Lower lobe of right lung (tissue), 2 donors: ENCODE results near the gene NOL4L. TPM values are rescaled to one million over a fixed set of nuclear protein-coding genes. Genes with fewer than 3 reads are reported as not detected.
A peak's percentile ranks its signal among the peaks of the same experiment; 100 is the strongest.

Experiments used
- ATAC-seq, 2 donors: fragments of 200-7000 bp; cut with Tn5 transposase; one replicate each; pipeline ENCODE4 v1.9.1; 2020 to 2022; ENCODE audit warnings: mild to moderate bottlenecking in 2 of 2, moderate library complexity in 2 of 2
- DNase-seq: peaks from one replicate; pipeline ENCODE4 v3.0.0-alpha.2; 2020
- H3K27ac ChIP-seq: fragments of 200-600 bp; one replicate; pipeline ENCODE4 v1.8.0; 2022
- H3K27me3 ChIP-seq: fragments of 200-600 bp; one replicate; pipeline ENCODE4 v1.8.0; 2022; ENCODE audit warnings: low read depth
- H3K36me3 ChIP-seq: fragments of 200-600 bp; one replicate; pipeline ENCODE4 v1.8.0; 2022; ENCODE audit warnings: mild to moderate bottlenecking
- H3K4me1 ChIP-seq: fragments of 200-600 bp; one replicate; pipeline ENCODE4 v1.8.0; 2022
- H3K4me3 ChIP-seq: fragments of 200-600 bp; one replicate; pipeline ENCODE4 v1.8.0; 2022; ENCODE audit warnings: mild to moderate bottlenecking
- H3K9me3 ChIP-seq: fragments of 200-600 bp; one replicate; pipeline ENCODE4 v1.8.0; 2022
- intact Hi-C: fragments of 100-400 bp; cut with DNase I; formaldehyde crosslinking; loops from one replicate; pipeline ENCODE4 v1.11.0; 2022
- total RNA-seq: library from RNA; stranded (reverse); fragmentation: NEBNext Ultra II Directional; extraction: Animal tissue kit (Norgen Biotek cat#: 25700); gene quantifications from one replicate; pipeline ENCODE4 v1.2.1, GENCODE V29; 2021
- TF ChIP-seq, protein P1 (sequence below): fragments of 200-600 bp; IDR thresholded peaks from one replicate; pipeline ENCODE4 v1.8.0; 2022; ENCODE audit warnings: antibody characterized with exemption, mild to moderate bottlenecking
- donor health status: DM: no; HTN: yes; CAD: no; lungs with severe emphysema.

The NOL4L gene
- total RNA-seq, 1 donor from 2014 or later, result 14.3 TPM

DNA sequence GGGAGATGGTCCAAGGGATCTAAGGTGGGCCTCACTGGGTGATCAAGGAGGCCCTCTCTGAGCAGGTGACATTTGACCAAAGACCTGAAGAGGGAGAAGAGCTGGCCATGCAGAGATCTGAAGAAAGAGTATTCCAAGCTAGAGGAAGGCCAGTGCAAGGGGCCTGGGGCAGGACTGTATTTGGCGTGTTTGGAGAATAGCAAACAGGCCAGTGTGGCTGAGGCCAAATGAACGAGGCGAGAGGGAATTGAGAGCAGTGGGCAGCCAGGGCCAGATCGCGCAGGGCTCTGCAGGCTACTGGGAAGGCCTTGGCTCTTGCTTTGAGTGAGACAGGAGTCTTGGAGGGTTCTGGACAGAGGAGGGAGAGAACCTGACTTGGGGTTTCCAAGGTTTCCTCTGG, 9.3 kb downstream of the NOL4L start:
- Histone ChIP-seq H3K27ac (no peak overlapping the region), H3K36me3 (no peaks in the 10 kb centered on the region), H3K27me3 (no peaks in the 10 kb centered on the region), H3K9me3 (no peaks in the 10 kb centered on the region), H3K4me3 (no peak overlapping the region), H3K4me1 (no peaks in the 10 kb centered on the region)
- TF ChIP-seq, protein P1, sequence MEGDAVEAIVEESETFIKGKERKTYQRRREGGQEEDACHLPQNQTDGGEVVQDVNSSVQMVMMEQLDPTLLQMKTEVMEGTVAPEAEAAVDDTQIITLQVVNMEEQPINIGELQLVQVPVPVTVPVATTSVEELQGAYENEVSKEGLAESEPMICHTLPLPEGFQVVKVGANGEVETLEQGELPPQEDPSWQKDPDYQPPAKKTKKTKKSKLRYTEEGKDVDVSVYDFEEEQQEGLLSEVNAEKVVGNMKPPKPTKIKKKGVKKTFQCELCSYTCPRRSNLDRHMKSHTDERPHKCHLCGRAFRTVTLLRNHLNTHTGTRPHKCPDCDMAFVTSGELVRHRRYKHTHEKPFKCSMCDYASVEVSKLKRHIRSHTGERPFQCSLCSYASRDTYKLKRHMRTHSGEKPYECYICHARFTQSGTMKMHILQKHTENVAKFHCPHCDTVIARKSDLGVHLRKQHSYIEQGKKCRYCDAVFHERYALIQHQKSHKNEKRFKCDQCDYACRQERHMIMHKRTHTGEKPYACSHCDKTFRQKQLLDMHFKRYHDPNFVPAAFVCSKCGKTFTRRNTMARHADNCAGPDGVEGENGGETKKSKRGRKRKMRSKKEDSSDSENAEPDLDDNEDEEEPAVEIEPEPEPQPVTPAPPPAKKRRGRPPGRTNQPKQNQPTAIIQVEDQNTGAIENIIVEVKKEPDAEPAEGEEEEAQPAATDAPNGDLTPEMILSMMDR, result no peak
- DNase-seq (no peak), ATAC-seq (no peak)
- intact Hi-C loops, result no loop called here

DNA sequence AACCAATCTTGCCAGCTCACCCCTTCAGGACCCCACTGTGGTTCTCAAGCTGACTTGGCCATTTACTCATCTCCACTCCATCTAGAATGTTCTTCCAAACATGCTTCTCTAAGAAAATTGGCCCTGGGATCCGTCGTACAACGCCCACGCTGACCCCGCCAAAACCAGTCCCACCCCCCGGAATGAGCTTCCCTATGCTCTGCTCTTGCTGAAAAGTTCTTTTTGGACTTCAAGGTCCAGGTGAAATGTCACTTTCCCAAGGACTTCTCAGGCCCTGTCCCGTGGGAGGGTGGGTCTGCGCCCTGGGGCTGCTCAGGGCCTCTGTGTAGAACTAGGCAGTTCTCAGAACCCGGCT, 9.9 kb downstream of the NOL4L start:
- intact Hi-C loops, result no loop called here
- Histone ChIP-seq H3K9me3 (no peaks in the 10 kb centered on the region), H3K27ac (no peak overlapping the region), H3K36me3 (no peaks in the 10 kb centered on the region), H3K27me3 (no peaks in the 10 kb centered on the region), H3K4me1 (no peaks in the 10 kb centered on the region), H3K4me3 (no peak overlapping the region)
- TF ChIP-seq, protein P1, result no peak
- DNase-seq, result no peak
- no peak for ATAC-seq

DNA sequence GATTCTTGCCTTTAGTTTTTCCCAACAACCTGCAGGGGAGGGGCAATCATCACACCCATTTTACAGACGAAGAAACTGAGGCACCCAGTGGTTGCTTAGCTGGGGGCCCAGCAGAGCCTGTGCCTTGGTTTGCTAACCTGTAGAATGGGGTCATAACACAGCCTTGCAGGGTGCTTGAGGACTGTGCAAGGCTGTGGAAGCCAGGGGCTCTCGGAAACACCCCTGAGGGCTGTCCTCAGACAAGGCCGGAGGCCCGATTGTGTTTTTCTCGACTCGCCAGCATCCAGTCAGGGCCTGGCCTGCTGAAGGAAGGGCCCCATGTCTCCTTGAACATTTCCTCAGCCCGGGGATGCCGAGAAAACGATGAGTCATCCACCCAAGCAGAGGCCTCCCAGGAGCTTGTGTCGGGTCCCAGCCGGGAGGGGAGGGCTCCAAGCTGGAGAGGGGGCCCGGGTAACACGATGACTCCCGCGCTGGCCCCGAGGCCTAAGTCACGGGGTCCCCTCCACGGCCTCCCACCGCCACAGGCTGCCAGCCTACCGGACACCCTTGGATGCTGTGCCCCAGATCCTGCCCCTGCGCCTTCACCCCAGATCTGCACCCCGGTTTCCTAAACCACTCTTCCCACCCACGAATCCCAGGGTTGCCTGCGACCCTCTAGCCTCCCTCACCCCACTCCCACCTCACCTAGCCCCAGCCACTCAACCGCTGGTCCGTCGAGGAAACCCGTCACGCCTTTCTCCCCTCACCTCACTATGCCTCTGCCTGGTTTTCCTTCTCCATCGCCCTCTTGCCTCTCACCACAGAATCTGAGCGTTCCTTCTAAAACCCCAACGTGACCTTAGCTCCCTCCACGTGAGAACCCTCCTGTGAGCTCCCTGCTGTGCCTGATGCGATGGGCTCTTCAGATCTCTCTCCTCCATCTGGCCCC, 10.6 kb downstream of the NOL4L start:
- ATAC-seq (peak; percentile 5 to 28), DNase-seq (no peak)
- TF ChIP-seq, protein P1, result no peak

DNA sequence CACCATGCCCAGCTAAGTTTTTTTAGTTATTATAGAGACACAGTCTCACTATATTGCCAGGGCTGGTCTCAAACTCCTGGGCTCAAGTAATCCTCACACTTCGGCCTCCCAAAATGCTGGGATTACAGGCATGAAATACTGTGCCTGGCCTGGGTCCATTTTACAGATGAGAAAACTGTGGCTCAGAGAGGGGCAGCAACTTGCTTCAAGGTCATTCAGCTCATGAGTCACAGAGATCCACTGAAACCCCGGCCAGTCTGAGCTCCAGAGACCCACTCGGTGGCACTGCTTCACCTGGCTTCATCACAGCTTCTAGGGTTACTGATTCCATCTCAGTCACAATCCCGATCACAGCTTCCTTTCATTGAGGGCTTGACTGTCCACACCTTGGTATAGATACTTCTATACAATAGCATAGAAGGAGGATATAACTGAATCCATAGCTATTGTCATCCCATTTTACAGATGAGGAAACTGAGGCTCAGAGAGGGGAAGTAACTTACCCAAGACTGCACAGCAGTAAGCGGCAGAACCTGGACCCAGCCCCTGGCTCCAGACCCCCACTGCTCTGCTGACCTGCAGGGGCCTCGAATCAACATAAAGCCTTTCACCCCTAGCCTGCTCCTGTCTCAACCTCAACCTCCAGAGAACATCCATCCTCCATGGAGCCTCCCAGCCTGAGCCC, 11.8 kb downstream of the NOL4L start:
- Histone ChIP-seq H3K9me3 (no peaks in the 10 kb centered on the region), H3K27me3 (no peaks in the 10 kb centered on the region), H3K36me3 (no peaks in the 10 kb centered on the region), H3K27ac (no peak overlapping the region), H3K4me1 (no peaks in the 10 kb centered on the region), H3K4me3 (no peak overlapping the region)
- ATAC-seq, result no peak
- DNase-seq, result no peak
- intact Hi-C loops, result no loop called here
- TF ChIP-seq, protein P1, result no peak

More for the DNA sequence above, 10.6 kb downstream of the NOL4L start:
- no peaks in the 10 kb centered on the region for H3K27me3 ChIP-seq
- intact Hi-C loops, result no loop called here
- H3K27ac ChIP-seq, result no peak overlapping the region
- no peaks in the 10 kb centered on the region for H3K36me3 ChIP-seq
- no peaks in the 10 kb centered on the region for H3K9me3 ChIP-seq
- H3K4me1 ChIP-seq, result no peaks in the 10 kb centered on the region
- no peak overlapping the region for H3K4me3 ChIP-seq

DNA sequence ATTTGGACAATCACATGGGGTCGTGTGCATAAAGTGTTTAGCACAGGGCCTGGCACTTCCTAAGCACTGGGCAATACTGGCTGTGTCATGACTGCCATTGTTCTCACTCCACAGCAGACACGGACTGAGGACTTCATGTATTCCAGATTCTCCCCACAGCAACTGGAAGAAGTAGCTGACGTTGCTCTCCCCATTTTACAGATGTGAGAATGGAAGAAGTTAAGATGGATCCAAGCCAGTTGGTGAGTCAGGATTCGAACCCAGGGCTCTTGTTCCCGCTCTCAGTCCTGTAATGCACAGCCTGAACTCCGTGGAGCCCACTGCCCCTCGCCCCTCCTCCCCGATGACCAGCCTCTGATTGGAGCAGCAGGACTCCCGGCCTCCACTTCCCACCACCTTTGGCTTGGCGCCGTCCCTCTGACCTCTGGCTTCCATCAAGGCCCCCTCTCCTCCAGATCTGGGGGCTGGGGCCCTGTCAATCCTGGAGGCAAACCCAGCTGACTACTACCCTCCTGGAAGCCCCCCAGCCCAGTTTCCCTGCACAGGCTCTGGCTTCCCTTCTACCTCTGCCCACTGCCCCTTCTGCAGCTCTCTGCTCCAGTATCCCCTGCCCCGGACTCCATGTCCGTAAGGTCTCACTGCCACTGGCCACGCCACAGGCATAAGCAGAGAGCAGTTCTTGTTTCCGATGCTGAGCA, 12.7 kb downstream of the NOL4L start:
- H3K27me3 ChIP-seq, result no peaks in the 10 kb centered on the region
- intact Hi-C loops, result no loop called here
- no peak overlapping the region for H3K27ac ChIP-seq
- DNase-seq, result no peak
- no peaks in the 10 kb centered on the region for H3K36me3 ChIP-seq
- H3K4me3 ChIP-seq, result no peak overlapping the region
- ATAC-seq, result no peak
- no peaks in the 10 kb centered on the region for H3K9me3 ChIP-seq
- TF ChIP-seq, protein P1, result no peak
- H3K4me1 ChIP-seq, result no peaks in the 10 kb centered on the region
